Hepatocyte (in vitro differentiated cells): Measurements from ENCODE around the gene ESPNL. TPM values are rescaled to one million over a fixed set of nuclear protein-coding genes. Genes with fewer than 3 reads are reported as not detected.

Source experiments
- DNase-seq: peaks from one replicate; pipeline ENCODE4 v3.0.0-alpha.2; 2016; ENCODE audit warnings: low spot score
- H2AFZ ChIP-seq: fragments of 200-600 bp; sonication (generic); 2 replicates; pipeline ENCODE4 v1.6.0; 2016; ENCODE audit warnings: antibody characterized with exemption, mild to moderate bottlenecking
- H3K27ac ChIP-seq: fragments of 200-600 bp; sonication (generic); 2 replicates; pipeline ENCODE4 v1.5.1; 2016; ENCODE audit warnings: mild to moderate bottlenecking
- H3K27me3 ChIP-seq: fragments of 200-600 bp; sonication (generic); 2 replicates; pipeline ENCODE4 v1.6.1; 2016
- H3K36me3 ChIP-seq: fragments of 200-600 bp; sonication (generic); replicated peaks from 2 replicates; pipeline ENCODE4 v1.5.1; 2016; ENCODE audit warnings: low read depth; ENCODE audit not compliant: insufficient read depth
- H3K4me1 ChIP-seq: fragments of 200-600 bp; sonication (generic); 2 replicates; pipeline ENCODE4 v1.5.1; 2016; ENCODE audit warnings: mild to moderate bottlenecking, moderate library complexity; ENCODE audit not compliant: insufficient read depth
- H3K4me2 ChIP-seq: fragments of 200-600 bp; sonication (generic); 2 replicates; pipeline ENCODE4 v1.6.0; 2016
- H3K4me3 ChIP-seq: fragments of 200-600 bp; sonication (generic); 2 replicates; pipeline ENCODE4 v1.5.1; 2016; ENCODE audit warnings: mild to moderate bottlenecking
- H3K79me2 ChIP-seq: fragments of 200-600 bp; sonication (generic); 2 replicates; pipeline ENCODE4 v1.6.0; 2017; ENCODE audit warnings: mild to moderate bottlenecking
- H3K9me2 ChIP-seq: fragments of 200-600 bp; sonication (generic); replicated peaks from 2 replicates; pipeline ENCODE4 v1.6.0; 2017; ENCODE audit warnings: mild to moderate bottlenecking; ENCODE audit not compliant: insufficient read depth
- H3K9me3 ChIP-seq: fragments of 200-600 bp; sonication (generic); 2 replicates; pipeline ENCODE4 v1.5.1; 2016; ENCODE audit warnings: low read depth, mild to moderate bottlenecking
- H4K20me1 ChIP-seq: fragments of 200-600 bp; sonication (generic); 2 replicates; pipeline ENCODE4 v1.6.0; 2016; ENCODE audit warnings: mild to moderate bottlenecking; ENCODE audit not compliant: insufficient read depth, poor library complexity, severe bottlenecking
- EZH2 ChIP-seq: fragments of 200-600 bp; sonication (generic); IDR thresholded peaks from 2 replicates; pipeline ENCODE4 v1.6.1; 2016; ENCODE audit warnings: antibody characterized with exemption, mild to moderate bottlenecking, borderline replicate concordance
- EZH2phosphoT487 ChIP-seq: fragments of 200-600 bp; sonication (generic); IDR thresholded peaks from one replicate; pipeline ENCODE4 v1.6.1; 2018; ENCODE audit warnings: antibody characterized with exemption, mild to moderate bottlenecking, low read depth, moderate library complexity; ENCODE audit not compliant: unreplicated experiment, severe bottlenecking
- WGBS: methylation state at CpG from one replicate; pipeline ENCODE4 v1.1.6; 2016; ENCODE audit warnings: low lambda C conversion rate; ENCODE audit errors: missing lambda C conversion rate; 5-methylcytosine and 5-hydroxymethylcytosine counted together
- polyA plus RNA-seq: library from polyadenylated mRNA; unstranded; fragments of >200 nt; fragmentation: Nextera tagmentation; extraction: Ambion mirVana; gene quantifications from 2 replicates; pipeline ENCODE4 v1.2.1, GENCODE V29; 2016
- total RNA-seq: library from RNA; depleted of rRNA; stranded (reverse); fragments of >200 nt; gene quantifications from 2 replicates; pipeline ENCODE4 v1.2.3, GENCODE V29; 2014
- TF ChIP-seq, protein P1 (sequence below): fragments of 200-600 bp; sonication (generic); IDR thresholded peaks from 2 replicates; pipeline ENCODE4 v1.5.1; 2016; ENCODE audit warnings: antibody characterized with exemption, mild to moderate bottlenecking; ENCODE audit not compliant: poor library complexity

Gene ESPNL
- total and polyA plus RNA-seq, 2 experiments from 2014 or later, result 0.27 to 0.62 TPM

DNA sequence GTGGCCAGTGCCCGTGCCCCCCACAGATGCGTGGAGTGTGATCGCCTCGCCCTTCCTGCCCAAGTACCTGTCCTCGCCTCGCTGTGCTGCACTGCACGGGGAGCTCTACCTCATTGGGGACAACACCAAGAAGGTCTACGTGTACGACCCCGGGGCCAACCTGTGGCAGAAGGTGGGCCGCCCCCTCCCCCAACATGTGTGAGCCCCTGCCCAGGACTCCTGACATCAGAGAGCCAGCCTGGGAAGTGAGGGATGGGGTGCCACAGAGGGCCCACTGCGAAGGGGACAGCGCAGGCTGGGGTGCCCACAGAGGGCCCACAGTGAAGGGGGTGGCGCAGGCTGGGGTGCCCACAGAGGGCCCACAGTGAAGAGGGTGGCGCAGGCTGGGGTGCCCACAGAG is 48.8 kb downstream of the ESPNL start:
- H2AFZ ChIP-seq, result no peak overlapping the region

GRCh38 chr2:238149841-238150572 is 49.9 kb downstream of the ESPNL start:
- 86% methylated on average over 13 of the region's 14 CpGs for WGBS
- Histone ChIP-seq H3K4me3 (no peak overlapping the region), H3K27me3 (no peaks in the 10 kb centered on the region), H4K20me1 (no peaks in the 10 kb centered on the region), H3K27ac (no peak overlapping the region), H3K79me2 (no peaks in the 10 kb centered on the region), H3K9me2 (no peaks in the 10 kb centered on the region), H3K4me2 (no peak overlapping the region), H3K9me3 (no peaks in the 10 kb centered on the region), H3K36me3 (no peaks in the 10 kb centered on the region), H3K4me1 (no peaks in the 10 kb centered on the region), H2AFZ (no peak overlapping the region)
- no peak for DNase-seq
- TF ChIP-seq EZH2 (no peak), EZH2phosphoT487 (no peak)

More for the DNA sequence above, 48.8 kb downstream of the ESPNL start:
- H3K36me3 ChIP-seq, result no peaks in the 10 kb centered on the region
- no peaks in the 10 kb centered on the region for H4K20me1 ChIP-seq
- H3K27me3 ChIP-seq, result no peaks in the 10 kb centered on the region
- no peak overlapping the region for H3K27ac ChIP-seq
- no peaks in the 10 kb centered on the region for H3K79me2 ChIP-seq
- DNase-seq, result no peak
- H3K9me2 ChIP-seq, result no peaks in the 10 kb centered on the region
- no peaks in the 10 kb centered on the region for H3K9me3 ChIP-seq
- WGBS, result 95% methylated on average over 14 of the region's 15 CpGs
- no peak for TF ChIP-seq EZH2
- TF ChIP-seq, protein P1, sequence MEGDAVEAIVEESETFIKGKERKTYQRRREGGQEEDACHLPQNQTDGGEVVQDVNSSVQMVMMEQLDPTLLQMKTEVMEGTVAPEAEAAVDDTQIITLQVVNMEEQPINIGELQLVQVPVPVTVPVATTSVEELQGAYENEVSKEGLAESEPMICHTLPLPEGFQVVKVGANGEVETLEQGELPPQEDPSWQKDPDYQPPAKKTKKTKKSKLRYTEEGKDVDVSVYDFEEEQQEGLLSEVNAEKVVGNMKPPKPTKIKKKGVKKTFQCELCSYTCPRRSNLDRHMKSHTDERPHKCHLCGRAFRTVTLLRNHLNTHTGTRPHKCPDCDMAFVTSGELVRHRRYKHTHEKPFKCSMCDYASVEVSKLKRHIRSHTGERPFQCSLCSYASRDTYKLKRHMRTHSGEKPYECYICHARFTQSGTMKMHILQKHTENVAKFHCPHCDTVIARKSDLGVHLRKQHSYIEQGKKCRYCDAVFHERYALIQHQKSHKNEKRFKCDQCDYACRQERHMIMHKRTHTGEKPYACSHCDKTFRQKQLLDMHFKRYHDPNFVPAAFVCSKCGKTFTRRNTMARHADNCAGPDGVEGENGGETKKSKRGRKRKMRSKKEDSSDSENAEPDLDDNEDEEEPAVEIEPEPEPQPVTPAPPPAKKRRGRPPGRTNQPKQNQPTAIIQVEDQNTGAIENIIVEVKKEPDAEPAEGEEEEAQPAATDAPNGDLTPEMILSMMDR, result no peak
- TF ChIP-seq EZH2phosphoT487, result no peak
- no peak overlapping the region for H3K4me3 ChIP-seq
- no peak overlapping the region for H3K4me2 ChIP-seq
- H3K4me1 ChIP-seq, result no peaks in the 10 kb centered on the region

DNA sequence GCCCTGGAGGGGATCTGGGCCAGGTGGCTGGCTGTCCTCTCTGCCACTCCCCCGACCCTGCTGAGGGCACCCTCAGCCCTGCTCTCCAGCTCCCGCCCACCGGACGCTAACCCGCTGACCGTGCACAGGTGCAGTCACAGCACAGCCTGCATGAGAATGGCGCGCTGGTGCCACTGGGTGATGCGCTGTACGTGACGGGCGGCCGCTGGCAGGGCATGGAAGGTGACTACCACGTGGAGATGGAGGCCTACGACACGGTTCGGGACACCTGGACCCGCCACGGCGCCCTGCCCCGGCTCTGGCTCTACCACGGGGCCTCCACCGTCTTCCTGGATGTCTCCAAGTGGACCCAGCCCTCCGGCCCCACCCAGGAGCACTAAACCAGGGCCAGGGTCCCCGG is 50.5 kb downstream of the ESPNL start:
- H3K79me2 ChIP-seq, result no peaks in the 10 kb centered on the region
- H3K4me3 ChIP-seq, result no peak overlapping the region
- no peak for DNase-seq
- no peak overlapping the region for H3K4me2 ChIP-seq
- no peaks in the 10 kb centered on the region for H3K4me1 ChIP-seq
- H3K9me3 ChIP-seq, result no peaks in the 10 kb centered on the region
- no peaks in the 10 kb centered on the region for H4K20me1 ChIP-seq
- no peak overlapping the region for H3K27ac ChIP-seq
- H3K9me2 ChIP-seq, result no peaks in the 10 kb centered on the region
- WGBS, result 95% methylated on average over 21 of the region's 25 CpGs
- TF ChIP-seq EZH2, result no peak
- TF ChIP-seq, protein P1, result no peak
- no peak for TF ChIP-seq EZH2phosphoT487
- H3K27me3 ChIP-seq, result no peaks in the 10 kb centered on the region
- H2AFZ ChIP-seq, result no peak overlapping the region
- H3K36me3 ChIP-seq, result no peaks in the 10 kb centered on the region

- no peaks in the 10 kb centered on the region for H3K79me2 ChIP-seq
- 96% methylated on average over 13 of the region's 13 CpGs for WGBS
- H3K27ac ChIP-seq, result no peak overlapping the region
- DNase-seq, result no peak
- no peak overlapping the region for H2AFZ ChIP-seq
- H3K36me3 ChIP-seq, result no peaks in the 10 kb centered on the region
- H3K4me2 ChIP-seq, result no peak overlapping the region
- H3K27me3 ChIP-seq, result no peaks in the 10 kb centered on the region
- H3K4me1 ChIP-seq, result no peaks in the 10 kb centered on the region
- no peak overlapping the region for H3K4me3 ChIP-seq
- no peaks in the 10 kb centered on the region for H3K9me3 ChIP-seq
- no peaks in the 10 kb centered on the region for H4K20me1 ChIP-seq
- H3K9me2 ChIP-seq, result no peaks in the 10 kb centered on the region
- TF ChIP-seq EZH2 (no peak), EZH2phosphoT487 (no peak)
- TF ChIP-seq, protein P1, result no peak
These were observed 51.1 kb downstream of the ESPNL start for GRCh38 chr2:238151205-238151604.
